ENCODE results near the gene NFYA. TPM values are rescaled to one million over a fixed set of nuclear protein-coding genes. Genes with fewer than 3 reads are reported as not detected.

NFYA gene
- total and polyA plus RNA-seq, 9 of the 15 experiments (the other 6 are each of a cell fraction or from before 2014, with no cell fraction given): 7.3 to 37.1 (median 21.8) TPM

GRCh38 chr6:41098366-41098765, 25.6 kb downstream of the NFYA start:
- ChIA-PET POLR2A (interaction anchor here (0.9 kb wide), 1 partner anchor 10 kb away, joined by 3 read pairs; no protein-coding TSS in a partner anchor), CTCF (ENCODE audit: low intra/inter-chr PET ratio) (no interaction called here)
- Histone ChIP-seq H3K9me1 (ENCODE audit: control insufficient read depth, insufficient read depth, low read length) (no peaks in the 10 kb centered on the region), H3K27ac (ENCODE audit: extremely low read depth, low read depth, low read length) (no peak overlapping the region), H3K9ac (ENCODE audit: insufficient read depth in 1 of 2, low read depth in 2 of 2, low read length in 2 of 2) (no peak overlapping the region), H3K9me3 (replicated peaks; ENCODE audit: control insufficient read depth, insufficient read depth, low read depth, low read length) (no peaks in the 10 kb centered on the region), H3K27me3 (ENCODE audit: control insufficient read depth in 2 of 2, insufficient read depth in 2 of 2, low read length in 2 of 2) (no peaks in the 10 kb centered on the region), H3K4me2 (ENCODE audit: insufficient read depth, low read length) (no peak overlapping the region), H3K36me3 (ENCODE audit: control insufficient read depth, insufficient read depth, low read length) (peaks cover 71% of the 10 kb centered on the region), H3K4me1 (replicated peaks in 1 of 2; ENCODE audit: control insufficient read depth in 2 of 2, insufficient read depth in 2 of 2, low read length in 2 of 2) (no peaks in the 10 kb centered on the region), H4K20me1 (replicated peaks; ENCODE audit: control insufficient read depth, insufficient read depth, low read length) (no peaks in the 10 kb centered on the region), H3K4me3 (no peak overlapping the region), H2AFZ (ENCODE audit: low read depth, low read length) (no peak overlapping the region), H3K79me2 (ENCODE audit: control insufficient read depth, insufficient read depth, low read length) (no peaks in the 10 kb centered on the region)
- BruUV-seq (replicated peaks): TSS peak; percentile 21
- intact Hi-C loops (cut with micrococcal nuclease): no loop called here
- in situ Hi-C loops (cut with MboI): no loop called here
- ATAC-seq (no peak), FAIRE-seq (no peak), DNase-seq (ENCODE audit: extremely low read depth in 1 of 4, low spot score in 3 of 4) (no peak)
- WGBS (ENCODE audit: insufficient coverage, low coverage, missing lambda C conversion rate): 79% methylated on average over 3 of the region's 3 CpGs
- TF ChIP-seq, protein P1, sequence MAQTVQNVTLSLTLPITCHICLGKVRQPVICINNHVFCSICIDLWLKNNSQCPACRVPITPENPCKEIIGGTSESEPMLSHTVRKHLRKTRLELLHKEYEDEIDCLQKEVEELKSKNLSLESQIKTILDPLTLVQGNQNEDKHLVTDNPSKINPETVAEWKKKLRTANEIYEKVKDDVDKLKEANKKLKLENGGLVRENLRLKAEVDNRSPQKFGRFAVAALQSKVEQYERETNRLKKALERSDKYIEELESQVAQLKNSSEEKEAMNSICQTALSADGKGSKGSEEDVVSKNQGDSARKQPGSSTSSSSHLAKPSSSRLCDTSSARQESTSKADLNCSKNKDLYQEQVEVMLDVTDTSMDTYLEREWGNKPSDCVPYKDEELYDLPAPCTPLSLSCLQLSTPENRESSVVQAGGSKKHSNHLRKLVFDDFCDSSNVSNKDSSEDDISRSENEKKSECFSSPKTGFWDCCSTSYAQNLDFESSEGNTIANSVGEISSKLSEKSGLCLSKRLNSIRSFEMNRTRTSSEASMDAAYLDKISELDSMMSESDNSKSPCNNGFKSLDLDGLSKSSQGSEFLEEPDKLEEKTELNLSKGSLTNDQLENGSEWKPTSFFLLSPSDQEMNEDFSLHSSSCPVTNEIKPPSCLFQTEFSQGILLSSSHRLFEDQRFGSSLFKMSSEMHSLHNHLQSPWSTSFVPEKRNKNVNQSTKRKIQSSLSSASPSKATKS (CRISPR knock-in tag; IDR thresholded peaks at IDR 0.05): no peak
- TF ChIP-seq KDM5B (IDR thresholded peaks at IDR 0.05; ENCODE audit: insufficient replicate concordance, low read depth, low read length) (no peak), TFAP4 (CRISPR knock-in tag; IDR thresholded peaks at IDR 0.05; ENCODE audit: borderline replicate concordance) (no peak), ZNF766 (CRISPR knock-in tag; conservative IDR thresholded peaks at IDR 0.05) (no peak), THAP7 (CRISPR knock-in tag; IDR thresholded peaks at IDR 0.05) (no peak), ZC3H4 (CRISPR knock-in tag; IDR thresholded peaks at IDR 0.05; ENCODE audit: borderline replicate concordance) (no peak), RFX1 (IDR thresholded peaks at IDR 0.05) (no peak), CTBP1 (IDR thresholded peaks at IDR 0.05; ENCODE audit: borderline replicate concordance) (no peak), ZNF324 (CRISPR knock-in tag; IDR thresholded peaks at IDR 0.05) (no peak), ZNF696 (CRISPR knock-in tag; conservative IDR thresholded peaks at IDR 0.05) (no peak), MAZ (CRISPR knock-in tag; conservative IDR thresholded peaks at IDR 0.05 in 1 of 2, IDR thresholded peaks at IDR 0.05 in 1 of 2) (no peak), MBD2 (IDR thresholded peaks at IDR 0.05; ENCODE audit: borderline replicate concordance, low read depth) (no peak), PCBP1 (IDR thresholded peaks at IDR 0.05; ENCODE audit: low read depth, low read length, poor library complexity, severe bottlenecking) (no peak), XRCC4 (IDR thresholded peaks at IDR 0.05; ENCODE audit: extremely low read depth, insufficient read depth, insufficient read length) (no peak), ZNF143 (CRISPR knock-in tag; IDR thresholded peaks at IDR 0.05) (no peak), TCFL5 (CRISPR knock-in tag; conservative IDR thresholded peaks at IDR 0.05) (no peak)

All from K562 (cell line).